HG02884 (cell line): ENCODE results near the gene PADI1.

ENCODE experiments used
- ATAC-seq: cut with Tn5 transposase; IDR thresholded peaks from one replicate; pipeline ENCODE4 v1.9.1; 2021; ENCODE audit warnings: mild to moderate bottlenecking, moderate library complexity; ENCODE audit not compliant: unreplicated experiment

The PADI1 gene

GRCh38 chr1:17270891-17271765 lies 66.2 kb downstream of the PADI1 start:
- no peak for ATAC-seq

DNA sequence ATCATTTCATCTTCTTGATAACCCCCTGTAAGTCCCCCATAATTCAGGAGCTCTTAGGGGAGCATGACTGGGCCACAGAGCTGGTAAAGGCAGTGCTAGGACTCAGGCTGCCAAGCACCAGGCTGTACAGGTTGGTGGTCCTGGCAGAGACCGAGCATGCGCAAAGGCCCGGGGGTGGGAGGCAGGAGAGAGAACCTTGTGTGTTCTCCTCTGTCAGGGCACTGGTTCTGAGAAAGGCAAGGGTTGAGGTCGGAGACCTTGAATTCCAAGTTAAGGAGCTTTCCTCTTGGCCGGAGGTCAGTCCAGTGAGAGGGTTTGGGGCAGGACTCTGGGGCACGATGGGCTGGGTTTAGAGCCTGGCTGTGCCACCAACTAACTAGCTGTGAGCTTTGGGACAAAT lies 67.1 kb downstream of the PADI1 start:
- ATAC-seq, result no peak

GRCh38 chr1:17272646-17273045 lies 67.7 kb downstream of the PADI1 start:
- no peak for ATAC-seq

GRCh38 chr1:17273096-17273495 lies 68.2 kb downstream of the PADI1 start:
- ATAC-seq, result no peak

DNA sequence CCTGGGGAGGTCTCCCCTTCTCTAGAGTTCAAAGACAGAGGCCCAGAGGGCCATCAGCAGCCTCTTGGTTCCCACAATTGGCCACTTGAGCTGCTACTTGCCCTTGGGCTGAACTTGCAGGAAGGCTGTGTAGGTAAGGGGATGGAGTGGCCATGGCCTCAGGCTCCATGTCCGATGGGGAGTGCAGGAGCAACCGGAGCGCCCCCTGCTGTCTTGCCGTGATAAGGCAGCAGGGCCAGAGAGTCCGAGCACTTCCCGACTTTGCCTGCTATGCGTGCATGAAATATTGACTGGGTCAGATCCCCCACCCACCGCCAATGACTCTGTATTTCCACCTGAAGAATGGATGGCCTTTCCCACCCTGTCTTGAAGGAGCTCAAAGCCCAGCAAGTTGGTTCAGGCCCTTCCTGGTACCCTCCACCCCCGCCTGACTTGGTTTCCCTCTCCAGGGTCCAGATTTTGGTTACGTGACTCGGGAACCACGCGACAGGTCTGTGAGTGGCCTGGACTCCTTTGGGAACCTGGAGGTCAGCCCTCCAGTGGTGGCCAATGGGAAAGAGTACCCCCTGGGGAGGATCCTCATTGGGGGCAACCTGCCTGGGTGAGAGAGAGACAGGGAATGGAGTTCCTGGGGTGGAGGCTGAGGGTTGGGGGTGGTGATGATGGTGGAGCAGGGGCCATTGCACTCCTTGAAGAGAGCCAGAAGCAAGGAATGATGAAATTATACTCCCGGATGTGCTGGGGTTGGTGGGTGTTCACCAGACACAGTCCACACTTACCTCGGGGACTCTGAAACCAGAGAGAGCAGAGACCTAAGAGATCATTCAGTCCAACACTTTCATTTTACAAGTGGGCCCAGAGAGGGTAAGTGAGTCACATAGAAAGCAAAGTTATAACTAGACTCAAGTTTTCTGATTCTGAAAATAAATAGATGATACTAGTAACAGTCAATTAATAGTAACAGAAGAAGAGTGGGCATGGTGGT lies 69.5 kb downstream of the PADI1 start:
- ATAC-seq, result no peak

DNA sequence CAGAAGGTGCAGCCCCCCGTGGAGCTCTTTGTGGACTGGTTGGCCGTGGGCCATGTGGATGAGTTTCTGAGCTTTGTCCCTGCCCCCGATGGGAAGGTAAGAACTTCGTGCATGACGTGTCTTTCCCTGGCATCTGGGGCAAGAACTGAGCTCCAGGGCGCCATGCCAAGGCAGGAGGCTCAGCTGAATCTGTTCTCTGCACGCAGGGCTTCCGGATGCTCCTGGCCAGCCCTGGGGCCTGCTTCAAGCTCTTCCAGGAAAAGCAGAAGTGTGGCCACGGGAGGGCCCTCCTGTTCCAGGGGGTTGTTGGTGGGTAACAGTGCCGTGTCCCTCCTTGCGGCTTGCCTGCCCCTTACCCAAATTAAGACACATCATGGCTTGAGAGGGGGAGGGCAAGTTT lies 71.6 kb downstream of the PADI1 start:
- ATAC-seq, result no peak

- no peak for ATAC-seq
Measured at GRCh38 chr1:17277511-17278159, 72.7 kb downstream of the PADI1 start.

GRCh38 chr1:17278996-17279830 lies 74.3 kb downstream of the PADI1 start:
- ATAC-seq, result no peak

- no peak for ATAC-seq
Measured at GRCh38 chr1:17280436-17280835, 75.5 kb downstream of the PADI1 start.

- ATAC-seq, result no peak
Measured at GRCh38 chr1:17280894-17281293, 76.0 kb downstream of the PADI1 start.

GRCh38 chr1:17281775-17282181 lies 76.8 kb downstream of the PADI1 start:
- no peak for ATAC-seq

- ATAC-seq, result no peak
Measured at GRCh38 chr1:17282836-17283235, 77.9 kb downstream of the PADI1 start.

DNA sequence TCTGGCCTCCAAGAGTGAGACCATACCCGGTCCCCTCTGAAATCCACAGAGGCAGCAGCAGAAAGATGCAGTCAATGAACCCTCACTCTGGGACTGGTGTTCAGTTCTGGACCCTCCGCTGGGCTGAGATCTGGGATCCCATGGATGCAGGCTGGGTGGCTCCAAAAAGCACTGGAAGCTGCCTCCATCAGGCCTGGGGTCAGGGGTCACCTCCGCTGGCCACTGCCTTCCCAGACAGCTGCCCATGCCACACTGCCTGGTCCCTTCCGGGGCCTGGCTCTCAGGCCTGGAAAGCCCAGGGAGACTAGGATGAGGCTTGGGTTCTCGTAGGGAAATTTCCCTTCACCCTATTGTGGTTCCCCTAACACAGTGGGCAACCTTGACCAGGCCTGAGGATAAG lies 81.7 kb downstream of the PADI1 start:
- no peak for ATAC-seq

DNA sequence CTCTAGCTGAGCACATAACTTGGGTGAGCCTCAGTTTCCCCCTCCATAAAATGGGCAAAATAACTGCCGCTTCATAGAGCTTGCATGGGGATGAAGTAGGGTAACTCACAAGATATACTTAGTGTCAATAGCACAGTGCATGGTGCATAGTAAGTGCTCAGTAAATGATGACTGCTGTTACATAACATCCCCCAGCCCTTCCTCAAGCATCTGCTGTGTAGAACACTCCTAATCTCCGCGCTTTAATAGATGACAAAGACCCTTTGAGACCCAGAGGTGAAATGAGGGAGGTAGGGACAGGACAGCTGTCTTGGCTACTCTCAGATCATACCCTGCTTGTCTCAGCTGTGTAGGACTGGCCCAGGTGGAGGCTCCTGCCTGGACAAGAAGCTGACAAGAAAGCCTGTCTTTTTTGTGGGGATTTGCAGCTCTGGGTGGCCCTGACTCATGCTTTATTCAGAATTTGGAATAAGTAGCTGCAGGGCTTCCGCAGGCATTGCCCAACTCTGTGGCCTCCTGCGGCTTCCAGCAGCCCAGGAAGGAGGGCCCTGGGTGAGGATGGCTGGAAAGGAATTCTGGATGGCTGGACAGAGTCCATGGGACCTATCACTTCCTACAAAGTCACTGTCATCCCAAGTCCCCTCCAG lies 82.3 kb downstream of the PADI1 start:
- ATAC-seq, result no peak

DNA sequence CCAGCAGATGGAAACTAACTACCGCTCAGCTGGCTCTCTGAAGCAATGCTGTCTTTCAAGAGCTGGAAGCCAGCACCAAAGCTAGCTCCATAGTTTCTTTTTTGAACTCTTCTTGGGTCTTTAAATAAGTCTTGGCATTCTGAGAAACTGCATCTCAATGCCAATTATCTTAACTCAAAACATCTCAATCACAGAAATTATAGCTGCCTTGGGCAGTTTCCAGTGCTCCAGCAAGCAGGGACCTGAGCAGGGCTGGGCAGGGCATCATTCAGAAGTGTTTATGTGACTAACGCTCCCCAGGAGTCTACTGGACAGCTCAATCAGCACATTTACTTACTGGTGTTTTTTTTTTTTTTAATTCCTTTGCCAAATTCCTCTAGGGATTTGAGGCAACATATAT lies 84.8 kb downstream of the PADI1 start:
- no peak for ATAC-seq

DNA sequence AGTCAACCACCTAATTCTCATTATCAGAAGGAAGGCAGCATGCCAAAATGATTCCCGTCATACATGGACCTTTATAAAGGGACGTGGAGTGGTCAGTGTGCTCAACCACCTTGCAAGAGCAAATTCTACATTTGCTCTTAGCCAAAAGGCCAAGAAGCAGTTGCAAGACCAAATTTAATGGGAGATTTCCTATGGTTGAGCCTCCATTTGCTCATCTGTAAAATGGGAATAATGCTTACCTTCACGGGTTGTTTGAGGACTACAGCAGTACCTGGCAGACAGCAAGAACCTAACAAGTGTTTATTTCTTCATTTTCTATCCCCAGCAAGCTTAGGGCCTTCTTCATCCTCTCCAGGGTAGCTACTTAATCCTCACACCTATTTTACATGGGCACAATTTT lies 85.6 kb downstream of the PADI1 start:
- no peak for ATAC-seq

DNA sequence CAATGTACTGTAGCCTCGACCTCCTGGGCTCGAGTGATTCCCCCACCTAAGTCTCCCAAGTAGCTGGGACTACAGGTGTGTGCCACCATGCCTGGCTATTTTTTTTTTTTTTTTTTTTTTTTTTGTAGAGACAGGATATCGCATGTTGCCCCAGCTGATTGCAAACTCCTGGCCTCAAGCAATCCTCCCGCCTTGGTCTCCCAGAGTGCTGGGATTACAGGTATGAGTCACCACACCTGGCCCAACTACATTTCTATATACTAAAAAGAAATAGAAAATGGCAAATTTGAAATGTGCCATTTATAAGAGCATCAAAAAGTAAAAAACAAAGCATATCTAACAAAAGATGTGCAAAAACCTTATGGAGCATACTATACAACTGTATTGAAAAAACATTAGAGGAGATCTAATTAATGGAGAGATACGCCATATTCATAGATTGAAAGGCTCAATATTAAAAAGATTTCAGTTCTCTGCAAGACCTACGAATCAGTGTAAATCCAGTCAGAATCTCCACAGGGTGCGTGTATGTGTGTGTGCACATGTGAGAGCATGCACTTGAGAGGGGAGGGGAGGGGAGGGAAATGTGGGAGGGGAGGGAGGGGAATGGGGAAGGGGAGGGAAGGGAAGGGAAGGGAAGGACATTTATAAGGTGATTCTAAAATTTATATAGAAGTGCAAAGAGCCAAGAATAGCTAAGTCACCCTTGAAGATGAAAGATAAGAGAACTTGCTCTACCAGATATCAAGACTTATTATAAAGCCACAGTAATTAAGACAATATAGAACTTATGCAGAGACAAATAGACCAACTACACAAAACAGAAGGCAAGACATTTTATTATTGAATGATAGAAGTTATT lies 87.6 kb downstream of the PADI1 start:
- no peak for ATAC-seq

DNA sequence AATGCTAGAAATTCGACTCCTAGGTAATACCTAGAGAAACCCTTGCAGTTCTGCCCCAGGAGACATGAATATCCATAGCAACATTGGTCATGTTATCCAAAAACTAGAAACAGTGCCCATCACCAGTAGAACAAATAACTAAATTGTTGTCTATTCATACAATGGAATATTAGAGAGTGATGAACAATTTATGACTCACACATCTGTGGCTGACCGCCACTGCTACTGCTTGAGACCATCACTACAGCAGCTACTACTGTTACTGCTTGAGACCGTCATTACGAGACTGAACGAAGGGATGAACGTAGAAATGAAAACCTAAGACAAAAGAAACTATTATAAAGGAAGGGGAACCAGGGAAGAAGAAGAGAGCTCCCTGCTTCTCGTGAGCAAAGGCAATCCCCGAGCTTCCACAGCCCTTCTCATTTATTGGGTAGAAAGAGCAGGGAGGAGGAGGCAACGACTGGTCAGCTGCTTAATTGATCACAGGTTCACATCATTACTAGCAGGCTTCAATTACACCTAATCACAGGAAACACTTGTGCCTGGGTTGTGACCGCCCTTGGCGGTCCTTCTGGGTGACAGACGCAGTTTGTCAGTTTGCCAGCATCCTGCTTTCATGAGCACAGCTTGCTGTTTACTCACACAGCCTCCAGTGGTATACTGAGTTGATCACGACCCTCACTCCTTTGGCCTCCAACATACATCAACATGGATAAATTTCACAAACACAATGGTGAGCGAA lies 88.9 kb downstream of the PADI1 start:
- ATAC-seq, result no peak
